Activated B cell treated with CpG ODN at 0.5 μM for 24 hours (primary cell): Measurements from ENCODE around the gene SLK. TPM values are rescaled to one million over a fixed set of nuclear protein-coding genes. Genes with fewer than 3 reads are reported as not detected.

ENCODE experiments used
- ATAC-seq: fragments of 200-7000 bp; cut with Tn5 transposase; one replicate; pipeline ENCODE4 v1.10.0; 2021; ENCODE audit warnings: low read depth, mild to moderate bottlenecking, moderate library complexity
- CTCF ChIA-PET: fragments of 350-600 bp; sonication (Branson Sonifier 250); formaldehyde crosslinking; loops from one replicate; lab custom pipeline; 2021; ENCODE audit warnings: antibody characterized with exemption; lab: Charles Lee
- POLR2A ChIA-PET: fragments of 350-600 bp; sonication (Branson Sonifier 250); formaldehyde crosslinking; loops from one replicate; lab custom pipeline; 2021; ENCODE audit warnings: antibody characterized with exemption; lab: Charles Lee
- DNase-seq: peaks from one replicate; pipeline ENCODE4 v3.0.0; 2022
- H3K27ac Mint-ChIP-seq: one replicate; pipeline ENCODE4 v1.8.0; 2020; ENCODE audit warnings: mixed read lengths
- H3K27me3 Mint-ChIP-seq: one replicate; pipeline ENCODE4 v1.8.0; 2021; ENCODE audit warnings: mixed read lengths
- H3K36me3 Mint-ChIP-seq: one replicate; pipeline ENCODE4 v1.8.0; 2021; ENCODE audit warnings: low read depth, mixed read lengths
- H3K4me1 Mint-ChIP-seq: one replicate; pipeline ENCODE4 v1.8.0; 2021; ENCODE audit warnings: mixed read lengths
- H3K4me3 Mint-ChIP-seq: one replicate; pipeline ENCODE4 v1.8.0; 2020; ENCODE audit warnings: mild to moderate bottlenecking, mixed read lengths
- H3K9me3 Mint-ChIP-seq: one replicate; pipeline ENCODE4 v1.8.0; 2020; ENCODE audit warnings: mixed read lengths
- CTCF ChIP-seq: fragments of 200-600 bp; IDR thresholded peaks from one replicate; pipeline ENCODE4 v1.8.0; 2022; ENCODE audit warnings: antibody characterized with exemption, mild to moderate bottlenecking
- intact Hi-C: fragments of 100-400 bp; cut with micrococcal nuclease; formaldehyde crosslinking; loops from one replicate; pipeline ENCODE4 v1.15.1; 2024
- total RNA-seq: library from RNA; stranded (reverse); gene quantifications from 2 replicates; pipeline ENCODE4 v1.2.3, GENCODE V29; 2022

SLK gene
- total RNA-seq: 12.8 and 14.0 TPM in 2 replicates

- CTCF ChIA-PET: interaction anchor here (1.0 kb wide), 1 partner anchor 79 kb away, joined by 3 read pairs; no protein-coding TSS in a partner anchor
- DNase-seq: peak; percentile 89
- Mint-ChIP-seq H3K27ac (peak within 1 kb of the TSS; percentile 92), H3K4me3 (peak within 1 kb of the TSS; percentile 95), H3K27me3 (no peaks in the 10 kb centered on the region), H3K4me1 (peaks cover 42% of the 10 kb centered on the region), H3K36me3 (peaks cover 11% of the 10 kb centered on the region), H3K9me3 (no peaks in the 10 kb centered on the region)
- no peak for TF ChIP-seq CTCF
- peak; percentile 87 for ATAC-seq
- POLR2A ChIA-PET: interaction anchor here (0.8 to 3.0 kb wide), 5 partner anchors 16 to 154 kb away, joined by 3 to 28 read pairs (median 4); partner anchors contain the start of gene SFR1
- intact Hi-C loops: loop anchor here (1.0 to 5.0 kb wide), 5 partner anchors 49 to 385 kb away; partner anchors contain the start of genes GSTO2 and STN1
These were observed at the start of gene SLK for GRCh38 chr10:103966671-103967447. SLK (plus strand) TSS chr10:103967140; CDS start chr10:103967746, 606 bp downstream.

- TF ChIP-seq CTCF: no peak
- Mint-ChIP-seq H3K27ac (peak overlapping the region; percentile 96), H3K4me3 (peak overlapping the region; percentile 93), H3K9me3 (no peaks in the 10 kb centered on the region), H3K4me1 (peaks cover 47% of the 10 kb centered on the region), H3K36me3 (peaks cover 26% of the 10 kb centered on the region), H3K27me3 (no peaks in the 10 kb centered on the region)
- POLR2A ChIA-PET: interaction anchor here (1.1 to 2.5 kb wide), 6 partner anchors 9 to 338 kb away, joined by 3 to 28 read pairs (median 7); partner anchors contain the start of genes SFR1 and SLK
- intact Hi-C loops: loop anchor here (1.0 to 5.0 kb wide), 9 partner anchors 9 to 550 kb away; partner anchors contain the start of genes CFAP43, CFAP58, ITPRIP and SLK
- ATAC-seq (peak; percentile 1), DNase-seq (peak; percentile 16)
- CTCF ChIA-PET: interaction anchor here (0.9 kb wide), 1 partner anchor 29 kb away, joined by 3 read pairs; no protein-coding TSS in a partner anchor
These were observed 49.5 kb upstream of the SLK start for GRCh38 chr10:103917302-103918052.

GRCh38 chr10:103918053-103918846 is 48.7 kb upstream of the SLK start, which contains the start of gene STN1:
STN1 (minus strand) TSS chr10:103918184; CDS start chr10:103917594, 590 bp downstream.
- peaks cover 20% of the 10 kb centered on the region for H3K36me3 Mint-ChIP-seq
- ATAC-seq (peak; percentile 94), DNase-seq (peak; percentile 91)
- intact Hi-C loops: loop anchor here (1.0 to 5.0 kb wide), 9 partner anchors 10 to 551 kb away; partner anchors contain the start of genes CFAP43, CFAP58, ITPRIP and SLK
- H3K9me3 Mint-ChIP-seq: no peaks in the 10 kb centered on the region
- peak within 1 kb of the TSS; percentile 96 for H3K27ac Mint-ChIP-seq
- CTCF ChIA-PET: no interaction called here
- POLR2A ChIA-PET: interaction anchor here (0.9 to 2.5 kb wide), 5 partner anchors 10 to 203 kb away, joined by 3 to 28 read pairs (median 5); partner anchors contain the start of gene SFR1
- H3K27me3 Mint-ChIP-seq: no peaks in the 10 kb centered on the region
- peaks cover 41% of the 10 kb centered on the region for H3K4me1 Mint-ChIP-seq
- TF ChIP-seq CTCF: no peak
- peak within 1 kb of the TSS; percentile 93 for H3K4me3 Mint-ChIP-seq

GRCh38 chr10:103919648-103920025 is 47.3 kb upstream of the SLK start:
- H3K9me3 Mint-ChIP-seq: no peaks in the 10 kb centered on the region
- H3K4me1 Mint-ChIP-seq: peaks cover 37% of the 10 kb centered on the region
- no peak for TF ChIP-seq CTCF
- ChIA-PET CTCF (no interaction called here), POLR2A (interaction anchor here (0.9 kb wide), 1 partner anchor 202 kb away, joined by 3 read pairs; the partner anchor contains the start of gene SFR1)
- no peak overlapping the region for H3K27ac Mint-ChIP-seq
- DNase-seq: no peak
- intact Hi-C loops: loop anchor here (2.0 to 5.0 kb wide), 3 partner anchors 433 to 552 kb away; partner anchors contain the start of genes CFAP58 and TAF5
- H3K27me3 Mint-ChIP-seq: no peaks in the 10 kb centered on the region
- no peak for ATAC-seq
- no peak overlapping the region for H3K4me3 Mint-ChIP-seq
- peaks cover 19% of the 10 kb centered on the region for H3K36me3 Mint-ChIP-seq
